Hepatocyte (in vitro differentiated cells): ENCODE results near the gene AMPD2. TPM values are rescaled to one million over a fixed set of nuclear protein-coding genes. Genes with fewer than 3 reads are reported as not detected.

Experiments
- DNase-seq: peaks from one replicate; pipeline ENCODE4 v3.0.0-alpha.2; 2016; ENCODE audit warnings: low spot score
- H2AFZ ChIP-seq: fragments of 200-600 bp; sonication (generic); 2 replicates; pipeline ENCODE4 v1.6.0; 2016; ENCODE audit warnings: antibody characterized with exemption, mild to moderate bottlenecking
- H3K27ac ChIP-seq: fragments of 200-600 bp; sonication (generic); 2 replicates; pipeline ENCODE4 v1.5.1; 2016; ENCODE audit warnings: mild to moderate bottlenecking
- H3K27me3 ChIP-seq: fragments of 200-600 bp; sonication (generic); 2 replicates; pipeline ENCODE4 v1.6.1; 2016
- H3K36me3 ChIP-seq: fragments of 200-600 bp; sonication (generic); replicated peaks from 2 replicates; pipeline ENCODE4 v1.5.1; 2016; ENCODE audit warnings: low read depth; ENCODE audit not compliant: insufficient read depth
- H3K4me1 ChIP-seq: fragments of 200-600 bp; sonication (generic); 2 replicates; pipeline ENCODE4 v1.5.1; 2016; ENCODE audit warnings: mild to moderate bottlenecking, moderate library complexity; ENCODE audit not compliant: insufficient read depth
- H3K4me2 ChIP-seq: fragments of 200-600 bp; sonication (generic); 2 replicates; pipeline ENCODE4 v1.6.0; 2016
- H3K4me3 ChIP-seq: fragments of 200-600 bp; sonication (generic); 2 replicates; pipeline ENCODE4 v1.5.1; 2016; ENCODE audit warnings: mild to moderate bottlenecking
- H3K79me2 ChIP-seq: fragments of 200-600 bp; sonication (generic); 2 replicates; pipeline ENCODE4 v1.6.0; 2017; ENCODE audit warnings: mild to moderate bottlenecking
- H3K9me2 ChIP-seq: fragments of 200-600 bp; sonication (generic); replicated peaks from 2 replicates; pipeline ENCODE4 v1.6.0; 2017; ENCODE audit warnings: mild to moderate bottlenecking; ENCODE audit not compliant: insufficient read depth
- H3K9me3 ChIP-seq: fragments of 200-600 bp; sonication (generic); 2 replicates; pipeline ENCODE4 v1.5.1; 2016; ENCODE audit warnings: low read depth, mild to moderate bottlenecking
- H4K20me1 ChIP-seq: fragments of 200-600 bp; sonication (generic); 2 replicates; pipeline ENCODE4 v1.6.0; 2016; ENCODE audit warnings: mild to moderate bottlenecking; ENCODE audit not compliant: insufficient read depth, poor library complexity, severe bottlenecking
- EZH2 ChIP-seq: fragments of 200-600 bp; sonication (generic); IDR thresholded peaks from 2 replicates; pipeline ENCODE4 v1.6.1; 2016; ENCODE audit warnings: antibody characterized with exemption, mild to moderate bottlenecking, borderline replicate concordance
- EZH2phosphoT487 ChIP-seq: fragments of 200-600 bp; sonication (generic); IDR thresholded peaks from one replicate; pipeline ENCODE4 v1.6.1; 2018; ENCODE audit warnings: antibody characterized with exemption, mild to moderate bottlenecking, low read depth, moderate library complexity; ENCODE audit not compliant: unreplicated experiment, severe bottlenecking
- WGBS: methylation state at CpG from one replicate; pipeline ENCODE4 v1.1.6; 2016; ENCODE audit warnings: low lambda C conversion rate; ENCODE audit errors: missing lambda C conversion rate; 5-methylcytosine and 5-hydroxymethylcytosine counted together
- polyA plus RNA-seq: library from polyadenylated mRNA; unstranded; fragments of >200 nt; fragmentation: Nextera tagmentation; extraction: Ambion mirVana; gene quantifications from 2 replicates; pipeline ENCODE4 v1.2.1, GENCODE V29; 2016
- total RNA-seq: library from RNA; depleted of rRNA; stranded (reverse); fragments of >200 nt; gene quantifications from 2 replicates; pipeline ENCODE4 v1.2.3, GENCODE V29; 2014
- TF ChIP-seq, protein P1 (sequence below): fragments of 200-600 bp; sonication (generic); IDR thresholded peaks from 2 replicates; pipeline ENCODE4 v1.5.1; 2016; ENCODE audit warnings: antibody characterized with exemption, mild to moderate bottlenecking; ENCODE audit not compliant: poor library complexity

Gene AMPD2
- total and polyA plus RNA-seq, 2 experiments from 2014 or later, result 80.9 to 81.9 TPM

DNA sequence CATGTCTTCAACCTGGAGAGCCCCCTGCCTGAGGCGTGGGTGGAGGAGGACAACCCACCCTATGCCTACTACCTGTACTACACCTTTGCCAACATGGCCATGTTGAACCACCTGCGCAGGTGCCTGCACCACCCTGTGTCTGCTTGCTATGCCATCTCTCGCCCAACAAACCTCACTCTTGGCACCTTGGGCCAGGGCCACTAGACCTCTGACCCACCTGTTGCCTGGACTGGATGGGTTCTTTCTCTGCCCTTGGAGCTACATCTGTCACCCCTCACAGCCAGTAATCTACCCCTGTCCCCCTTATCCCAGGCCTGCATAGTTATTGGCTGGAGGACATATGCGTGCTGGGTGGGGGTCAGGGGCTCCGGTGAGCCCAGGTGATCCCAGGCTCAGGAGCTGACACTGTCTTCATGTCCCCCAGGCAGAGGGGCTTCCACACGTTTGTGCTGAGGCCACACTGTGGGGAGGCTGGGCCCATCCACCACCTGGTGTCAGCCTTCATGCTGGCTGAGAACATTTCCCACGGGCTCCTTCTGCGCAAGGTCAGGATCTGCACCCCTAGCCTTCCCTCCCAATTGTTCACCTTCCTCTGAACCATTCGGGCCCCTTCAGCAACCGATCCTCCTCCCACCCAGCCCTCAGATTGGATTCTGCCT lies 9.9 kb downstream of the AMPD2 start:
- Histone ChIP-seq H3K4me3 (no peak overlapping the region), H3K27me3 (no peaks in the 10 kb centered on the region), H2AFZ (no peak overlapping the region), H3K9me2 (no peaks in the 10 kb centered on the region), H3K27ac (no peak overlapping the region), H3K4me2 (no peak overlapping the region), H3K79me2 (peaks cover 6% of the 10 kb centered on the region), H4K20me1 (peaks cover 11% of the 10 kb centered on the region), H3K36me3 (no peaks in the 10 kb centered on the region), H3K9me3 (no peaks in the 10 kb centered on the region), H3K4me1 (peaks cover 2% of the 10 kb centered on the region)
- TF ChIP-seq EZH2, result no peak
- TF ChIP-seq, protein P1, sequence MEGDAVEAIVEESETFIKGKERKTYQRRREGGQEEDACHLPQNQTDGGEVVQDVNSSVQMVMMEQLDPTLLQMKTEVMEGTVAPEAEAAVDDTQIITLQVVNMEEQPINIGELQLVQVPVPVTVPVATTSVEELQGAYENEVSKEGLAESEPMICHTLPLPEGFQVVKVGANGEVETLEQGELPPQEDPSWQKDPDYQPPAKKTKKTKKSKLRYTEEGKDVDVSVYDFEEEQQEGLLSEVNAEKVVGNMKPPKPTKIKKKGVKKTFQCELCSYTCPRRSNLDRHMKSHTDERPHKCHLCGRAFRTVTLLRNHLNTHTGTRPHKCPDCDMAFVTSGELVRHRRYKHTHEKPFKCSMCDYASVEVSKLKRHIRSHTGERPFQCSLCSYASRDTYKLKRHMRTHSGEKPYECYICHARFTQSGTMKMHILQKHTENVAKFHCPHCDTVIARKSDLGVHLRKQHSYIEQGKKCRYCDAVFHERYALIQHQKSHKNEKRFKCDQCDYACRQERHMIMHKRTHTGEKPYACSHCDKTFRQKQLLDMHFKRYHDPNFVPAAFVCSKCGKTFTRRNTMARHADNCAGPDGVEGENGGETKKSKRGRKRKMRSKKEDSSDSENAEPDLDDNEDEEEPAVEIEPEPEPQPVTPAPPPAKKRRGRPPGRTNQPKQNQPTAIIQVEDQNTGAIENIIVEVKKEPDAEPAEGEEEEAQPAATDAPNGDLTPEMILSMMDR, result no peak
- TF ChIP-seq EZH2phosphoT487, result no peak
- DNase-seq, result no peak
- WGBS, result 92% methylated on average over 10 of the region's 10 CpGs

DNA sequence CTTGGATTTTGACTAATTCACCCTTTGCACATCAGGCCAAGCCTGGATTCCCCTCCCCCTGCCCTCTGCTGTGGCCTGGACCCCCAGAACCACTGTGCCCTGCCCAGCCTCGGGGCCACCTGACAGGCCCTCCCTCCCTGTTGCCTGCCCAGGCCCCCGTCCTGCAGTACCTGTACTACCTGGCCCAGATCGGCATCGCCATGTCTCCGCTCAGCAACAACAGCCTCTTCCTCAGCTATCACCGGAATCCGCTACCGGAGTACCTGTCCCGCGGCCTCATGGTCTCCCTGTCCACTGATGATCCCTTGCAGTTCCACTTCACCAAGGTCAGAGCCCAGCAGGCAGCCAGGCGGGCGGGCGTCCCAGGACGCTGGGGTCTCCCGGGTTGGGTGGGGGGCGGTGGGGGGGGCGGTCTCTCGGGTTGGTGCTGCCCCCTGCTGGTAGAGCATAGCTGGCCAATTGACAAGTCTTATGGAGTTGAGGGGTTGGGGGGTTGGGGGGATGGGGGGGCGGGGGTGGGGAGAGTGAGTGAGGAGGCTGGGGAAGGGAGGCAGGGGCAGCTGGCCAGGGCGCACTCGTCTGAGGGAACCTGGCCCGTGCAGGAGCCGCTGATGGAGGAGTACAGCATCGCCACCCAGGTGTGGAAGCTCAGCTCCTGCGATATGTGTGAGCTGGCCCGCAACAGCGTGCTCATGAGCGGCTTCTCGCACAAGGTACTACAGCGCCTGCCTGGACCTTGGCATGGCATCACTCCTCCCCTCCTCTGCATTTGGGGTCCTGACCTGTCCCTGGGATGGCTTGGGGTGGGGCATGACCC lies 10.7 kb downstream of the AMPD2 start:
- no peak for TF ChIP-seq EZH2phosphoT487
- TF ChIP-seq, protein P1, result peak; percentile 55
- no peak for TF ChIP-seq EZH2
- Histone ChIP-seq H3K79me2 (no peaks in the 10 kb centered on the region), H3K27ac (no peak overlapping the region), H4K20me1 (peaks cover 7% of the 10 kb centered on the region), H3K4me1 (peaks cover under 1% of the 10 kb centered on the region), H3K9me2 (no peaks in the 10 kb centered on the region), H3K4me3 (no peak overlapping the region), H3K4me2 (no peak overlapping the region), H3K36me3 (no peaks in the 10 kb centered on the region), H2AFZ (no peak overlapping the region), H3K9me3 (no peaks in the 10 kb centered on the region), H3K27me3 (no peaks in the 10 kb centered on the region)
- WGBS, result 94% methylated on average over 20 of the region's 30 CpGs
- no peak for DNase-seq

DNA sequence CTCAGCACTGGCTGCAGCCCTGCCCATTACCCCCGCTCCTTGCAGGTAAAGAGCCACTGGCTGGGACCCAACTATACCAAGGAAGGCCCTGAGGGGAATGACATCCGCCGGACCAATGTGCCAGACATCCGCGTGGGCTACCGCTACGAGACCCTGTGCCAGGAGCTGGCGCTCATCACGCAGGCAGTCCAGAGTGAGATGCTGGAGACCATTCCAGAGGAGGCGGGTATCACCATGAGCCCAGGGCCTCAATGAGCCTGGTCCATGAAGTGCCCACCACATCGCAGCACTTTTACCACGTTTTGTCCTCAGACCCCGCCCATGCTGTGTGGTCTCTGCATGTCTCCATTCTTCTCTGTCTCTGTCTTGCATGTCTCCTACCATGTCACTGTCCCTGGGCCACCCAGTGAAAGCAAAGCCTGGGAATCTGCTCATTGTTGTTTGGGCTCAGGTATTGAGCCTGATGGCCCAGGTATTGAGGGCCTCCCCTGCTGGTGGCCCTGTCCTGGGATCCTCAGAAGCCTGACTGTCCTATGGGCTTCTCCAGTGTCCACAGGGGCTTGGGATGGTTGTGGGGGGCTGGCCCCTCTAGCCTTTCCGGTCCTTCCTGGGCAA lies 11.4 kb downstream of the AMPD2 start:
- Histone ChIP-seq H3K79me2 (no peaks in the 10 kb centered on the region), H3K27ac (no peak overlapping the region), H3K4me2 (no peak overlapping the region), H3K9me2 (no peaks in the 10 kb centered on the region), H3K36me3 (no peaks in the 10 kb centered on the region), H4K20me1 (no peaks in the 10 kb centered on the region), H2AFZ (no peak overlapping the region), H3K27me3 (no peaks in the 10 kb centered on the region), H3K4me3 (no peak overlapping the region), H3K4me1 (peaks cover 8% of the 10 kb centered on the region), H3K9me3 (no peaks in the 10 kb centered on the region)
- DNase-seq, result no peak
- 97% methylated on average over 14 of the region's 14 CpGs for WGBS
- TF ChIP-seq, protein P1, result no peak
- TF ChIP-seq EZH2 (no peak), EZH2phosphoT487 (no peak)
